GM18498 (cell line): ENCODE results near the gene NR0B1.

Experiments
- ATAC-seq: cut with Tn5 transposase; IDR thresholded peaks from one replicate; pipeline ENCODE4 v1.9.1; 2021; ENCODE audit warnings: mild to moderate bottlenecking, moderate library complexity; ENCODE audit not compliant: unreplicated experiment

NR0B1 gene

DNA sequence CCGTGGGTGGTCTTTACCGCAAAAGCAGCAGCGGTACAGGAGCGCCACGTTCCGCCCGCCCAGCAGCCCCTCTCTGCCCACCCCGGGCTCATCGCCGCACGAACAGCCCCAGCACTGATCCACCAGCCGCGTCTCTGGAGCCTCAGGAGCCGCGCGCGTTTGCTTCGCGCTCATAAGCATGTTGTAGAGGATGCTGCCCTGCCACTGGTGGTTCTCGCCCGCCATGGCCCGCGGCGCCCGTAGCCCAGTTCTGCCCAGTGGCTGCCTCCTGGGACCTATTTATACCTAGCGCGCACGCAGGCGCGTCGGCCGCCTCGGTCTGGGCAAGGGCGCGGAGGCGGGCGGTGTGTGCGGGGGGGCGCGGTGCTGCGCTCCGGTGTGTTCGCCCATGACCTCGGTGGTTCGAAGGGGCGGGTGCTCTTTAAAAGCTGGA is at the start of gene NR0B1:
TSS of gene NR0B1 (minus strand) at position 252 of the 433 bp plus-strand sequence. CDS start at position 225, 27 bp downstream.
- no peak for ATAC-seq

- no peak for ATAC-seq
Observed at GRCh38 chrX:30349946-30350345, 40.8 kb upstream of the NR0B1 start.

- ATAC-seq: no peak
Observed at GRCh38 chrX:30343206-30343605, 34.0 kb upstream of the NR0B1 start.

GRCh38 chrX:30340753-30341152 is 31.6 kb upstream of the NR0B1 start:
- ATAC-seq: no peak

DNA sequence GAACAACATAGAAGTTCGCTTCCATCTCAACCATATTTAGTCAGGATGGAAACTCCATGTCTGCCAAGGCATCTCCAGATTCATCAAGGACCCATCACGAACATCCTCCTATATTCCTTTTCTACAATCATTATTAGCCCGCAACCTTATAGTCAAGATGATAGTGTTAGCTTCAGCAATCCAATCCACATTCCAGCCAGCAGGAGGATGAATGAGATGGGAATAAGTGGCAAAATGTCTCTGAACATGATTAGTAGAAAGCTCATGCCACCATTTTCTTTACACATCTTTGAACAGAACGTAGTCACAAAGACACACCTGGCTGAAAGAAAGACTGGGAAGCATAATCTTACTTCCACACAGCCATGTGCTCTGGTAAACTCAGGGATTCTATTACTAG is 18.6 kb upstream of the NR0B1 start:
- no peak for ATAC-seq

DNA sequence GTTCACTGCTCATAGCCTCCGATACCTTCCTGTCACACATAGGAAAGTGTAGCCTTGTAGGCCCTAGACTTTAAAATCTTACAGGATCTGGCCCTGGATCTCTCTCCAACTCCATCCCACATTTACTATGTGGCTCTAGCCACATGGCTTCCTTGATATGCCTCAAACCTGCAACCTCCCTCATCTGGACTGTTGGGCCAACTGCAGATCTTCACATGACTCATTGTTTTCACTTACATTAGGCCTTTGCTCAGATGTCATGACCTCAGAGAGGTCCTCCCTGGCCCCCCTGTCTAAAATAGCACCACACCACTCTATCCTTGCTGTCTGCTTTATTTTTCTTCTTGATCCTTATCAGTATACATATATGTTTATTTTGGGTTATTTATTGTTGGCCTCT is 8.1 kb upstream of the NR0B1 start:
- no peak for ATAC-seq

DNA sequence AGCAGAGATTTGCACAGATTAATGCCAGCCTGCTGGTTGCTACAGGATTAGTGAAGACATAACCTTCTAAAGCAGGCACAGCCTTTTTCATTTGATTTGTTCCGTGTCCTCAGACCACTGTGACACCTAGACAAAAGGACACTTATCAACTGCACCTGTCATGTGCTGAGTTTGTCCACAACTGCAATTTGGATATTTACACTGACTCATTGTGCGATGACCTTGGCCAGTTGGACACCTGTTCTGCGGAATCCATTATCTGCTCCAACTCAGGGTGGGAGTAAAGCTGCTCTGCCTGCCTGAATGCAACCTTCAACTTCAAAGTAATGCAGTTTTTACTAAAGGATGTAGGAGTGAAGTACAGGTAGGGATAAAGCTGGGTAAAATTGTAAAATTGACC is 4.1 kb upstream of the NR0B1 start:
- ATAC-seq: no peak

GRCh38 chrX:30312858-30313257 is 3.7 kb upstream of the NR0B1 start:
- ATAC-seq: no peak

GRCh38 chrX:30310429-30311206 is 1.4 kb upstream of the NR0B1 start:
- ATAC-seq: no peak

GRCh38 chrX:30308263-30309138 is 689 bp downstream of the NR0B1 start:
- no peak for ATAC-seq

- no peak for ATAC-seq
Observed at GRCh38 chrX:30307466-30307865, 1.7 kb downstream of the NR0B1 start.

DNA sequence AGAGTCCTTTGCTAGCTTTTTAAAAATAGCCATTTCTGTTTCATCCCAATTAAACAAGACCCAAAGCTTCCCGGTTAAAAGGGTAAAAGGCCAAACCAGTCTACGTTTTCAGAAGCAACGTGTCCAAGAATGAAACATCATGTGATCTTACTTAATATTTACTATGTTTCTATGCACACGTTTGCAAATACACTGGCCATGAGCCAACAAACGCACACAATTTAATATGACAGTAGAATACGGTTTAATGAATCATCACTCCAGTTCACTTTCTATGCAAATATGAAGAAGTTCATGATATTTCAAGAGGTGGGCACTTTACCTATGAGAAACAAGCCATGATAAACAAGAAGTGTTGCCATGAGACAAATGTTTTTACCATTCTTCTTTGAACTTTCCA is 4.3 kb downstream of the NR0B1 start:
- ATAC-seq: no peak

- ATAC-seq: no peak
Observed at GRCh38 chrX:30302956-30303355, 6.2 kb downstream of the NR0B1 start.

GRCh38 chrX:30301963-30302362 is 7.2 kb downstream of the NR0B1 start:
- no peak for ATAC-seq

- no peak for ATAC-seq
Observed at GRCh38 chrX:30301208-30301607, 8.0 kb downstream of the NR0B1 start.

- ATAC-seq: no peak
Observed at GRCh38 chrX:30296408-30297254, 12.6 kb downstream of the NR0B1 start.

DNA sequence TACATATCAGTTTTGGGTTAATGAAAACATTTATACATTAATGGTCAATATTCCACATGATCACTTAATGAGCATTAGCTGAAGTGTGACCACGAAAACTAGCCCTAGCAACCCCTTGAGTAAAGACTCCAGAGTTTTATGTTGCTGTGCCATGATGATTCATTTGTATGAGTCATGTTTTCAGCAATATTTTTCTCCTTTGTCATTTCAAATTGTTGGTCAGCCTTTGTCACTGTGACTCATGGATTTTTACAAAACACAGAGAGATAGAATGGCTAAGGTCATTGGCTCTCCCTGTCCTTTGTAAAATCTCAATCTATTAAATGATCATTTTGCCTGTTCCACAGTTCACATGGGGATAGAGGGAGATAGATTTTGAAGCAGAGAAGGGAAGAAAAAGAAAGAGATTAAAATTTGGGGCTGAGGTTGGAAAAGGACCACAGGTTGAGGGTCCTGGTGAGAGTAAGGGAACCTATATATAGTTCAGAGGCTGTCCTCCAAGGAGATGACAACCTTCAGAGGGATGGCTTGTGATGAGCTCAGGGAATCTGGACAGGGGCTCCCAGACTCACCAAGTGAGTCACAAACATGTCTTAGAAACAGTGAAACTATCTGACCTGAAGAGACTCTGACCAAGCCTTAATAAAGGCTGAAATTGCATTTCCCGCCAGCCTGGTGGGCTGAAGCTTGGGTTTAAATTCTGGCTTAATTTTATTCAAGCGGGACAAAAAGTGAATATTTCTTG is 25.6 kb downstream of the NR0B1 start:
- no peak for ATAC-seq

DNA sequence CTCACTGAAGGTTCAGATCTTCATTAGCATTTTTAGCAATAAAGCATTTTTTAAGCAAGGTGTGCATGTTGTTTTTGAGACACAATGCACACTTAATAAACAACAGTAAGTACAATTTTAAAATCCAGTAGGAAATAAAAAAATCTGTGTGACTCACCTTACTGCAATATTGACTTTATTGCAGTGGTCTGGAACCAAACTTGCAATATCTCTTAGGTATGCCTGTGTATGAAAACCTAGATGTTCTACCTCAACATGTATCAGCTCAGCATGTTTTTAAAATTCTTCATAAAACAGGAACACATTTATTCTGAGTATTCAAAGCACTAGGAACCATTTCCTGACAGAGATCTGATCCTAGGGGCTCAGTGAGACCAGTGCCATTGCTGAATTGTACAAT is 26.7 kb downstream of the NR0B1 start:
- ATAC-seq: no peak

- no peak for ATAC-seq
Observed at GRCh38 chrX:30280428-30280827, 28.8 kb downstream of the NR0B1 start.

DNA sequence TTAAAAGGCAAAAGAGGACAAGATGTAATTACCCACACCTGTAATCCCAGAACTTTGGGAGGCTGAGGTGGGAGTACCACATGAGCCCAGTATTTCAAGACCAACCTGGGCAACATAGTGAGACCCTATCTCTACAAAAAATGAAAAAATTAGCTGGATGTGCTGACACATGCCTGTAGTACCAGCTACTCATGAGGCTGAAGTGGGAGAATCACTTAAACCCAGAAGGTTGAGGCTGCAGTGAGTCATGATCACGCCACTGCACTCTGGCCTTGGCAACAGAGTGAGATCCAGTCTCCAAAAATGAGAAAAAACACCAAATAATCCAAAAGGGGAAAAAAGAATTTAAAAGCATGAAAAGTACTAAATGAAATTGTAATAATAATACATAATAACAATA is 30.8 kb downstream of the NR0B1 start:
- no peak for ATAC-seq
